HepG2 (cell line): ENCODE measurements around the gene CFD.
A peak's percentile ranks its signal among the peaks of the same experiment; 100 is the strongest.

ENCODE experiments used
- ATM ChIP-seq: fragments of 450-650 bp; IDR thresholded peaks from 2 replicates; pipeline ENCODE4 v1.7.1; 2017; ENCODE audit warnings: mild to moderate bottlenecking, borderline replicate concordance
- BCL3 ChIP-seq: sonication (generic); formaldehyde crosslinking; IDR thresholded peaks from 2 replicates; pipeline ENCODE4 v1.5.1; 2020; ENCODE audit warnings: mild to moderate bottlenecking, missing genetic modification reagents, moderate library complexity
- CEBPB ChIP-seq: IDR thresholded peaks from 2 replicates; pipeline ENCODE4 v1.6.1; 2011; ENCODE audit warnings: low read depth, low read length, improper control_type of control experiment, borderline replicate concordance
- CTCF ChIP-seq: sonication (generic); formaldehyde crosslinking; IDR thresholded peaks from 2 replicates; pipeline ENCODE4 v1.5.0; 2020; ENCODE audit warnings: mild to moderate bottlenecking, missing genetic modification reagents, moderate library complexity
- MAX ChIP-seq: IDR thresholded peaks from 2 replicates; pipeline ENCODE4 v1.6.1; 2012; ENCODE audit warnings: inconsistent platforms
- POLR2A ChIP-seq, 2 experiments: IDR thresholded peaks; 2 replicates each; pipeline ENCODE4 v1.6.1; 2011; ENCODE audit warnings: low read depth in 2 of 2, low read length in 2 of 2, mild to moderate bottlenecking in 1 of 2, moderate library complexity in 1 of 2; ENCODE audit not compliant: insufficient read depth in 1 of 2
- TAF1 ChIP-seq: sonication (generic); formaldehyde crosslinking; IDR thresholded peaks from 2 replicates; pipeline ENCODE4 v1.4.0; 2020; ENCODE audit warnings: missing genetic modification reagents

GRCh38 chr19:843180-843835 lies 16.2 kb upstream of the CFD start:
- TF ChIP-seq POLR2A (IDR thresholded peaks at IDR 0.05; ENCODE audit: insufficient read depth in 1 of 2, low read depth in 2 of 2, low read length in 2 of 2) (no peak), TAF1 (CRISPR knock-in tag) (no peak), CEBPB (no peak), BCL3 (CRISPR knock-in tag) (no peak), MAX (peak; percentile 19; the same call in 1 of the 2 replicates), CTCF (CRISPR knock-in tag) (no peak), ATM (no peak)
